ES-I3 (cell line): ENCODE data around the gene E2F3.

Source experiments
- H3K36me3 ChIP-seq: 2 replicates; pipeline ENCODE4 v1.6.1; 2013; ENCODE audit warnings: mild to moderate bottlenecking, low read length, control low read depth, moderate library complexity; ENCODE audit not compliant: insufficient read depth
- H3K4me1 ChIP-seq: 2 replicates; pipeline ENCODE4 v1.6.1; 2013; ENCODE audit warnings: mild to moderate bottlenecking, control low read depth, low read length; ENCODE audit not compliant: insufficient read depth
- H3K9ac ChIP-seq: 2 replicates; pipeline ENCODE4 v1.6.1; 2013; ENCODE audit warnings: low read depth, mild to moderate bottlenecking, low read length, moderate library complexity
- H3K9me3 ChIP-seq: 2 replicates; pipeline ENCODE4 v1.6.1; 2013; ENCODE audit warnings: mild to moderate bottlenecking, low read length, moderate library complexity; ENCODE audit not compliant: control insufficient read depth, insufficient read depth

E2F3 gene

DNA sequence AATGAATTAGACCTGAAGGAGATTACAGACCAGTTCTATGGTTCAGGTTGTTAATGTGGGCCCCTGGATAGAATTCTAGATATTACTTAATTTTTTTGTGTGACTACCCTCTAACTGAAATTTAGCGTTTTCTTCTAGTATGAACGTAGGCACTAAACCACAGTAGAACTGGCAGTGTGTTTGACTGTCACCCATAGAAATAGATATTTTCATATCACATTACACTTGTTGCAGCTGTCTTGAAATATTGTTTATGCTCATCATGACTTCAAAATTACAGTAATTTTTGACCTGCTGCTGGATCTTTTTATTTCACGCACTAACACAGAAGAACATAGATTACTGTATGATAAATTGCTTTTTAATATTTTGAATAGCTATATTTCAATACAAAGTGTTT, 31.6 kb downstream of the E2F3 start:
- H3K4me1 ChIP-seq, result no peaks in the 10 kb centered on the region; the same call in 1 of the 2 replicates
- no peaks in the 10 kb centered on the region for H3K9me3 ChIP-seq
- peaks cover 11% of the 10 kb centered on the region for H3K36me3 ChIP-seq
- no peak overlapping the region for H3K9ac ChIP-seq

DNA sequence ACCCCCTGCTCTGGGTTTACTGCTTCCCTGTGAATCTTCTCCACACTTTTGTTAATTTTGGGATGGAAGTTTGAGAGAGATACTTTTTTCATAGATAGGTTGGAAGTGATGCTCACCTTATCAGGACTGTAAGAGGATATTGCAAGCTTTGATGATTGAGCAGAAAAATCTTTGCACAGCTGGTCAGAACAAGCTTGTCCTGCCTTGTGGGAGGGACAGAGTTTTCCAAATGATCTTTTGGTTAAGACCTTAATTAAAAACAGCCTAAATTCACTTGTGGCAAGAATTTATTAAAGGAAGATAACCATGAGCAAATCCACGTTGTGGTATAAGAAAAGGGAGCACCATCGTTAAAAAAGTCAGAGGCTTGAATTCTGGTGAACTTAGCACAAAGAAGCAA, 32.2 kb downstream of the E2F3 start:
- Histone ChIP-seq H3K9me3 (no peaks in the 10 kb centered on the region), H3K9ac (no peak overlapping the region), H3K4me1 (no peaks in the 10 kb centered on the region; the same call in 1 of the 2 replicates), H3K36me3 (peaks cover 11% of the 10 kb centered on the region)

DNA sequence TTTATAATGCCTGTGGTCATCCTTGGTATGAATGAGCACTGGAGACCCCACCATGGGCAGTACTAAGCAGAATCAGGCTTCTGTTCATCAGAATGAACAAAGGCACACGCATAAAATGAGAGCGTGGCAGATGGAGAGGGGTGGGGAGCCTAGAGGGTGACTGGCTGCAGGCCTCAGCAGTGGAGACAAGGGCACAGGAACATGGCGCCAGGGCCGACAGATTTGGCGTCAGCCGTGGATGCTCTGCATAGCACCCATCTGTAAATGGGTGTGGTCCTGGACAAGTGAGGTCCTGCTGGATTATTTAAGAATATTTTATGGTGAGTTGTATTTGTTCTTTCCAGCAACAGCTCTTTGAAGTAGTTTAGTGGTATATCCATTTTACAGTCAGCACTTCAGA, 33.1 kb downstream of the E2F3 start:
- Histone ChIP-seq H3K4me1 (no peaks in the 10 kb centered on the region; the same call in 1 of the 2 replicates), H3K9ac (no peak overlapping the region)

DNA sequence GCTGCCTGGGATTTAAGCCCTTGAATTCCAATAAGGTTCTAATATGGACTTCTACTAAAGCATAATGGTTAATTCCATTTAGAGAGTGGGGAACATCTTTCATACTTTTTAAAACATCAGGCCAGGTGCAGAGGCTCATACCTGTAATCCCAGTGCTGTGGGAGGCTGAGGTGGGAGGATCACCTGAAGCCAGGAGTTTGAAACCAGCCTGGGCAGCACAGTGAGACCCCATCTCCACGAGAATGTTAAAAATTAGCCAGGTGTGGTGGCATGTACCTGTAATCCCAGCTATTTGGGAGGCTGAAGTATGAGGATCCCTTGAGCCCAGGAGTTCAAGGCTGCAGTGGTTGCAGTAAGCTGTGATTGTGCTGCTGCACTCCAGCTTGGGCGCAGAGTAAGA, 35.0 kb downstream of the E2F3 start:
- H3K9me3 ChIP-seq, result no peaks in the 10 kb centered on the region
- no peak overlapping the region for H3K9ac ChIP-seq
- H3K36me3 ChIP-seq, result peaks cover 4% of the 10 kb centered on the region; the same call in 1 of the 2 replicates
- no peaks in the 10 kb centered on the region; the same call in 1 of the 2 replicates for H3K4me1 ChIP-seq

More for the DNA sequence above, 33.1 kb downstream of the E2F3 start:
- no peaks in the 10 kb centered on the region for H3K9me3 ChIP-seq
- peaks cover 11% of the 10 kb centered on the region for H3K36me3 ChIP-seq

DNA sequence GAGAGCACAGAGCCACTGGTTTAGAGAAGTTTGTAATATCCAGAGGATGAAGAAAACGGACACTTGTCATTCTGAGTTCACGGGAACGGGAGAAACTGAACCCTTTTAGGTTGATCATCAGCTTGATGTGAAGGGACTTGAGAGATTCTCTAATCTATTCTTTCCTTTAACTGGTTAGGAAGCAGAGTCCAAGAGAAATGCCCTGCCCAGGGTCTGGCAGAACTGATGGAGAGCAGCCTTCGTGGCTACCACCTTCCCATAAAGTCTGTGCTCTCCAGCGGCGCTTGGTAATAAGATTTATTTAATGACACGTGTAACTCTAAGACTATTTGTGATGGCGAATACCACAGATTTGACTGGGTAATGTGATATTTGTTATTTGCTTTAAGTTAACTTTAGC, 36.0 kb downstream of the E2F3 start:
- Histone ChIP-seq H3K9ac (no peak overlapping the region), H3K36me3 (0 out of 2 replicates have a peak, but pooled peaks cover 2% of the 10 kb centered on the region), H3K4me1 (no peaks in the 10 kb centered on the region; the same call in 1 of the 2 replicates), H3K9me3 (no peaks in the 10 kb centered on the region)

DNA sequence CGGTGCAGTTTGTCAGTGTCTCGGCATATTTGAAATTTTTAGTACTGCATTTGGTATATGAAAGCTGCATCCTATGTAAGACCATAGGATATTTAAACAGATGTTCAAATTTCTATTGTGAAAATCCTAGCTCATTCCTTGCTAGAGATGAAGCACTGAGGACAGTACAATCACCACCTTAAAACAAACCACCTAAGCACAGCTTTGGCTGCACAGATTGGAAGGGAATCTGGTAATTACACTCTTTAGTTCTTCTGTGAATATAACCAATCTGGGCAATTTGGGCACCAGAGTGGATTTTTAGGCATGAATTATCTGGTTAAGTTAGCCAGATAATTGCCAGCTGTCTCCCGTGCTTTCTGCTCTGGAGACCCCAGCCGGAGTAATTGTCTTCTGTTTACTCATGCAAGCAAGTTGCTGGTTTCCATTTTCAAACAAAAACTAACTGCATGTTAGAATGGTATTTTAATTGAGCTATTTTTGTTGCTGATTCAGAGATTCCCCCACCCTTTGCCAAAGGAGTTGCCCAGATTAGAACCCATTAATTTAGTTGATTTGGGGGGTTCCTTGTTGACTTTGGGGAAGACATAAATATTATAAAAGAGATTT, 36.9 kb downstream of the E2F3 start:
- Histone ChIP-seq H3K9ac (no peak overlapping the region), H3K4me1 (no peaks in the 10 kb centered on the region; the same call in 1 of the 2 replicates), H3K36me3 (0 out of 2 replicates have a peak, but pooled peaks cover 2% of the 10 kb centered on the region), H3K9me3 (no peaks in the 10 kb centered on the region)

DNA sequence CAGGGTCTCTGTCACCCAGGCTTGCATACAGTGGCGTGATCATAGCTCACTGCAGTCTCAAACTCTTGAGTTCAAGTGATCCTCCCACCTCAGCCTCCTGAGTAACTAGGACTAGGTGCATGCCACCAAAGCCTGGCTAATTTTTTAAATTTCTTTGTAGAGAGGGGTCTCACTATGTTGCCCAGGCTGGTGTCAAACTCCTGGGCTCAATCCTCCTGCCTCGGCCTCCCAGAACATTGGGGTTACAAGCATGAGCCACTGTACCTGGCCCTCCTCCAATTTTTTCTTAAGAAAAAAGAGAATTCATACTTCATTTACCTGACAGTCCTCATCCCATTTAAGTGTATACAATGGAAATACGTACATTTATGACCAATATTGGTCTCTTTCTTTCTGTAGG, 37.9 kb downstream of the E2F3 start:
- H3K9me3 ChIP-seq, result no peaks in the 10 kb centered on the region

DNA sequence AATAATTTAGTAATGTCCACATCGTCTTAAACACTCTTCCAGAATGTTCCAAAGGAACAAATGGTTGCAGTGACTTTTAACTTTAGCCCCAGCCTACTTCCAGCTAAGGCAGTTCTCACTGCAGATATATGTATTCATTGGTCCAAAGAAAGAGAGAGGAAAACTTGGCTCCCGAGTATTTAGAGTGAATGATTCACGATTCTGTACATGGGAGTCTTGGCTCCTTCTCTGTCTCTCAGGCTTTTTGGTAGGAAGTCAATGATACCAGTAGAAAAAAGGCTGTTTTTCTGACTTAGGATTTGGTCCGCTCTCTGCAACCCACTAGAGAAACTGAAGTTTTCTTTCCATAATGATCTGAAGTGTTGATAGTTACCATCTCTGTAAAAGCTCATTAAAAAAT, 38.6 kb downstream of the E2F3 start:
- Histone ChIP-seq H3K9me3 (no peaks in the 10 kb centered on the region), H3K4me1 (no peaks in the 10 kb centered on the region; the same call in 1 of the 2 replicates), H3K36me3 (0 out of 2 replicates have a peak, but pooled peaks cover 2% of the 10 kb centered on the region), H3K9ac (no peak overlapping the region)

More for the DNA sequence above, 37.9 kb downstream of the E2F3 start:
- no peaks in the 10 kb centered on the region; the same call in 1 of the 2 replicates for H3K4me1 ChIP-seq
- no peak overlapping the region for H3K9ac ChIP-seq
- H3K36me3 ChIP-seq, result 0 out of 2 replicates have a peak, but pooled peaks cover 2% of the 10 kb centered on the region

DNA sequence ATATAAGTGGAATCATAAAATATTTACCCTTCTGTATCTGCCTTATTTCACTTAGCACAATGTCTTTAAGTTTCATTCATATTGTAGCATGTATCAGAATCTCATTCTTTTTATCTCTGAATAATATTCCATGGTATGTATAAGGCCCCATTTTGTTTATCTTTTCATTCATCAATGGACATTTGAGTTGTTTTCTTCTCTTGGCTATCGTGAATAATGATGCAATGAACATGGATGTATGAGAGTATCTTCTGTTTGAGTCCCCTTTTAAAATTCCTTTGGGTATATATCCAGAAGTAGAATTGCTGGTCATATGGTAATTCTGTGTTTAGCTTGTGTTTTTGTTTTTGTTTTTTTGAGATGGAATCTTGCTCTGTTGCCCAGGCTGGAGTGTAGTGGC, 39.6 kb downstream of the E2F3 start:
- no peak overlapping the region for H3K9ac ChIP-seq
- no peaks in the 10 kb centered on the region for H3K9me3 ChIP-seq
- peaks cover 3% of the 10 kb centered on the region for H3K4me1 ChIP-seq
- H3K36me3 ChIP-seq, result 0 out of 2 replicates have a peak, but pooled peaks cover 2% of the 10 kb centered on the region

DNA sequence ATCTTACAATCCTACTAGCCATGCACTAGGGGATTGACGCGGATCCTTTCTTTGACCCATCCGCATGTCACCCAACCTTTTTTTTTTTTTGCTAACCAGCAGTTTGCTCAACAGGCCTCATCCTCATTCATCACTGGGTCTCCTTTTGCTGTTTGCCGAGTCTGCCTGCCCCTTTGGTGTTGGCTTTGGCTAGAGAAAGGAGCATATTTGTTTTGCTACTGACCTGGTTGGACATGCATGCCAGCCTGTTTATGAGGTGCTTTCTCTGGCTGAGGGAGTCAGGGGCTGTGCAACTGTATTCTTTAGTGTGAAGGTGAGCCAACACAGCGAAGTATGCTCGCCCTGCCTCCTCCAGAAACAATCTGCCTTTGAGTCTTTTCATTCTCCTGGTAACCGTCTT, 40.2 kb downstream of the E2F3 start:
- Histone ChIP-seq H3K9me3 (no peaks in the 10 kb centered on the region), H3K36me3 (0 out of 2 replicates have a peak, but pooled peaks cover 2% of the 10 kb centered on the region), H3K9ac (no peak overlapping the region), H3K4me1 (peaks cover 10% of the 10 kb centered on the region)

DNA sequence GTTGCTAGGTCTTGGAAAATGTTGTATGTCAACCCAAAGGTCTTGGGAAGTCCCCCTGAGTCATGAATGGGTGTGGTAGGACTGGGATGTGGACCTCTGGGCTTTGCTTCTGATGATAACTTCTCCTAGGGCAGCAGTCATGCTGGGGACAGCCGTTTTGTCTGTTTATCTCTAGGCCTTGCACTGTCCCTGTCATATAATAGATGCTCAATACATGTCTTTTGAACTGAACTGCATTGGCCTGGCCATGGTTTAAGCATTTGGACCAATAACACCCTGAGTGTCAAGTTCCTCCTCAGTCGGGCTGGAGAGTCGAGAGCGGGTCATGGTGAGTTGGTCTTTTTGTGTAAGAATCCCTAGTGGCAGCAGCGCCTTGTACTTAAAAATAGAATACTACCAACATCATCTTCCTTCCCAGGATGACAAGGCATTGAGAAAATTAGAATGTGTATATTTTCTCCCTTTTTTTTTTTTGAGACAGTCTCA, 43.1 kb downstream of the E2F3 start:
- Histone ChIP-seq H3K9me3 (no peaks in the 10 kb centered on the region), H3K36me3 (0 out of 2 replicates have a peak, but pooled peaks cover 2% of the 10 kb centered on the region), H3K9ac (no peak overlapping the region), H3K4me1 (peaks cover 16% of the 10 kb centered on the region)

DNA sequence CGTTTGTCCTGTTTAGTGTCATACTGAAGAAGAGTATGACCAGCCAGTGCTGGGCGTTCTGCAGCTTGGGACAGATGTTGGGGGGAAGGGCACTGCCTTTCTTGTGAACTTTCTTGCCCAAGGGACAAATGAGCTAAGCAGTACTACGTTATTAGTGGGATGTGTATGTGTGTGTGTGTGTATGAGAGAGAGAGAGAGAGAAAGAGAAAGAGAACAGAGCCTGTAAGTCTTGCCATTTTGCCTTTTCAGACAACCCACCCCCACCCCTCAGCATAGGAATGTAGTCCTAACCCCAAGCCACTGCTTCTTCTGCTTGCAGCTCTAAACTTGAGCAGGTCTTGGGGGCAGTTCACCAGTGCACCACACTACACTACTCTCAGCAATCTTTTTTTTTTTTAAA, 45.5 kb downstream of the E2F3 start:
- Histone ChIP-seq H3K9ac (no peak overlapping the region), H3K9me3 (no peaks in the 10 kb centered on the region), H3K36me3 (no peaks in the 10 kb centered on the region), H3K4me1 (peaks cover 16% of the 10 kb centered on the region)

DNA sequence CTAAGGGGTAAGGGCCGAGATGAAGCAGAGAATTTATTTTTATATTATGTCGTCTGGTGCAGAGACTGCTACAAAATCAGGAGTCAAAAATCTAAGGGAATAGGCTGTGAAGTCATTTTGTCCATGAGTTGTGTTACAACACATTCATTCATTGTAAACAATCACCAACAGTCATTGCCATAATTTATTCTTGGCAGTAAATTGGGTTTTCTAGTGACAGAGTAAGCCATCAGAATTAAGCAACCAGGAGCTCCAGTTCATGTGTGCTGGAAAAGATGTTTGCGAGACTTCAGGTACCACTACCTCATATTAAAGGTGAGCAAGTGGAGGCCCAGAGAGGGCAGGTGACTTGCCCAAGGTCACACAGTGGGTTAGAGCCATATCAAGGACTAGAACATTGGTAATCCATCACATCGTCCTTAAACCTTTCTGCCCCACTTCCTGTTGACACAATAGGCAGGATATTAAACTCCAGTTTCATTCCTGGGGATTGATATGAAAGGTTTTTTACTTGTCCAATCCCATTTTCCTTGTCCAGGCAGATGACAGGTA, 46.0 kb downstream of the E2F3 start:
- no peaks in the 10 kb centered on the region for H3K9me3 ChIP-seq
- peaks cover 16% of the 10 kb centered on the region for H3K4me1 ChIP-seq
- no peaks in the 10 kb centered on the region for H3K36me3 ChIP-seq
- no peak overlapping the region for H3K9ac ChIP-seq

DNA sequence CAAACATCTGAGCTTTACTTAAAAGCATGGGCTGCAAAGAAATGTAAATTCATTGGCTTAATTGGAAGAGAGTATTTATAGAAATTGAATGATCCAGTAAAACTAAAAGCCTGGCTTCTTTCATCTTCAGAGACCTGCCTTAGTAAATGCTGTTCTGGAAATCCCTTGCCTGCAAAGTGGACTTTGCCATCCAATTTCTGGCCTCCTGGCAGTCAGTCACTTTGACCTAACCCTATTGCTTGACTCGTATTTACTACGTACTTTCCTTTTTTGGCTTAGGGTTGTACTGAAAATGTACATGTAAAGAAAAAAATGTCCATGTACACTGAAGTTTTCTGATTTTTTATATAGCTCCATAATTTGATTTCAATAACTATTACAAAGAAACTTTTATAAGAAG, 47.1 kb downstream of the E2F3 start:
- peaks cover 16% of the 10 kb centered on the region for H3K4me1 ChIP-seq
- no peaks in the 10 kb centered on the region for H3K36me3 ChIP-seq
- H3K9me3 ChIP-seq, result no peaks in the 10 kb centered on the region
- H3K9ac ChIP-seq, result no peak overlapping the region

DNA sequence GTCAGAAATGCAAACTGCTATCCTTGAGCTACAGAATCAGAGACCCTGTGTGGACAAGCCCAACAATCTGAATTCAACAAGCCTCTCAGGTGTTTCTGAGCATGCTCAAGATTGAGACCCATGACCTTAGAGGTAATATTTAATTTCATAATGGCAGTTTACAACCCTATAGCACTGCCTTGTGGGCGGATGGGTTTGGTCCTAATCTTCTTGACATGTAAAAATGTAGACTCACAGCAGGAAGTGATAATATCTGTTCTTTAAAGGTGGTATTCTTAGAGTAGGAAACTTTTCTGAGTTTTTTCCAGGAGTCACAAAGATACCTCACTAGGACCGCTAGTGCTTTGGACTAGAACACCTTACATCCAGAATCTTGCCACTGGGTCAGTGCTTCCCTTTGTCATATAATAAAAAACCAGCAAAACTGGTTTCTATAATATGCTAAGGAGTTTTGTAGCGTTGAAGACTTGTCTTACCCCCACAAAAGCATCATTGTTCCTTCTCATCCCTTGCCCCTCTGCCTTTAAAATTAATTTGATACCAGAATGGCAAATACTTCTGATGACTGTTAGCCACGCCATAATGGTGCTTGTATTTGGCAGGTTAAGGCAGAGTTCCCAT, 52.6 kb downstream of the E2F3 start:
- no peak overlapping the region for H3K9ac ChIP-seq
- H3K4me1 ChIP-seq, result no peaks in the 10 kb centered on the region
- H3K36me3 ChIP-seq, result no peaks in the 10 kb centered on the region
- no peaks in the 10 kb centered on the region for H3K9me3 ChIP-seq
